ENCODE results near the gene SIRPG. TPM values are rescaled to one million over a fixed set of nuclear protein-coding genes. Genes with fewer than 3 reads are reported as not detected.

SIRPG gene
- total and polyA plus RNA-seq, 12 donors = 0.10 to 1.9 TPM; not detected in 10

DNA sequence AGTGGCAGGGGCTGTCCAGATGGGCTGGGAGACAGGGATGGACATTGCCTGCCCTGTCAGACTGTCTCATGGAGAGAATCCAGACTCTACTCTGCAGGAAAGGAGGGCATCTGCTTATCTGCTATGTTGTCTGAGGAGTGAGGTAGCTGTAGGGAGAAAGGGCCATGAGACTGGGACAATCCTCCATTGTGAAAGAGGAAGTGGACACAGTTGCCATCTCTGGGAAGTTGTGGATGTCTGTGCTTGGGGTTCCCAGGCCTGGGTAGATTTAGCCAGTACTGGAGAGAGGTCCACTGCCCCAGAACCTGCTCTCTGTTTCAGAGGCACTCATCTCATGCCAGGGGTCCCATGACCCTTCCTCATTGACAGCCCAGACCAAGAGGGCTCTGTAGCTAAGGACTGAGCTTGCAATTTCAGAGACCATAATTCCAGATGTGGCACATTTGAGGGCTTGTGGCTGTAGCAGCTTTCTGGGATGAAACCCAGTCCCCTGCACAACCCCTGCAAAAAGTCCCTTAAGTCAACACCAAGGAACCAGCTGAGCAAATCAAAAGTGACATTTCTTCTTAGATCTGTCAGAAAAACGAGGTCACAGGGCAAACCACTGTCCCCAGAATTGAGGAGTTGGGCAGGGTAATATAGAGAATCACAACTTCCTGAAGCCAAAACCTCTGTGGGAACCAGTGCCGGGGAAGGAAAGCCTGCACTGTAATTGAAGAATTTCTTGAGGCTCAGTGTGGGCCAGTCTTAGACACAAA, 4.1 kb upstream of the SIRPG start:
- WGBS, 2 donors = 44 to 53% methylated on average over 2 of the region's 2 CpGs

DNA sequence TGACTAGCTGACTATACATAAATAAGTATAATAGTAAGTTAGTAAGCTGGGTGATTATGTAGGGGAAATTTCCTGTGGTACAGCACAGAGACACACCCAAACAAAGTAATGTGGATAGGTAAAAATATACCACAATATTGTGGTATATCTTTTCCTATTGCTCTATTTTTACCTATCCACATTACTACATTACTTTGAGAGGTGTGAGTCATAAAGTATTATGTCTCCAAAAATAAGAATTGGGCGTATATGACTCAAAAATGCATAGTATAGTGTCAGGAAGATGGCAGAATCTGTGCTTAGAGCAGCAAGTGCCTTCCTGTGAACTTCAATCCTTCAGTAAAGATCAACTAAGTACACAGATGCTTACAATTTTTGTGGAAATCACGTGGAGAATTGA, 2.7 kb upstream of the SIRPG start:
- Histone ChIP-seq H3K4me3 (no peak overlapping the region), H3K9me3 (no peaks in the 10 kb centered on the region), H3K27me3 (peaks cover 0 to 32% (median 18%) of the 10 kb centered on the region in 7 donors), H3K4me1 (peaks cover 0 to 29% (median 0%) of the 10 kb centered on the region in 9 donors), H3K27ac (no peak overlapping the region), H3K36me3 (no peaks in the 10 kb centered on the region)
- 40 to 42% methylated on average over 2 of the region's 2 CpGs for WGBS, 2 donors
- no peak for ATAC-seq
- TF ChIP-seq, protein P1, sequence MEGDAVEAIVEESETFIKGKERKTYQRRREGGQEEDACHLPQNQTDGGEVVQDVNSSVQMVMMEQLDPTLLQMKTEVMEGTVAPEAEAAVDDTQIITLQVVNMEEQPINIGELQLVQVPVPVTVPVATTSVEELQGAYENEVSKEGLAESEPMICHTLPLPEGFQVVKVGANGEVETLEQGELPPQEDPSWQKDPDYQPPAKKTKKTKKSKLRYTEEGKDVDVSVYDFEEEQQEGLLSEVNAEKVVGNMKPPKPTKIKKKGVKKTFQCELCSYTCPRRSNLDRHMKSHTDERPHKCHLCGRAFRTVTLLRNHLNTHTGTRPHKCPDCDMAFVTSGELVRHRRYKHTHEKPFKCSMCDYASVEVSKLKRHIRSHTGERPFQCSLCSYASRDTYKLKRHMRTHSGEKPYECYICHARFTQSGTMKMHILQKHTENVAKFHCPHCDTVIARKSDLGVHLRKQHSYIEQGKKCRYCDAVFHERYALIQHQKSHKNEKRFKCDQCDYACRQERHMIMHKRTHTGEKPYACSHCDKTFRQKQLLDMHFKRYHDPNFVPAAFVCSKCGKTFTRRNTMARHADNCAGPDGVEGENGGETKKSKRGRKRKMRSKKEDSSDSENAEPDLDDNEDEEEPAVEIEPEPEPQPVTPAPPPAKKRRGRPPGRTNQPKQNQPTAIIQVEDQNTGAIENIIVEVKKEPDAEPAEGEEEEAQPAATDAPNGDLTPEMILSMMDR (IDR thresholded peaks at IDR 0.05) = no peak
- no peak for DNase-seq
- intact Hi-C loops (cut with DNase I) = no loop called here

More for the DNA sequence above, 4.1 kb upstream of the SIRPG start:
- Histone ChIP-seq H3K9me3 (no peaks in the 10 kb centered on the region), H3K4me3 (no peak overlapping the region), H3K27me3 (peaks cover 0 to 33% (median 18%) of the 10 kb centered on the region in 7 donors), H3K4me1 (peaks cover 0 to 29% (median 0%) of the 10 kb centered on the region in 9 donors), H3K27ac (peak overlapping the region in 1 of 10 donors; percentile 45), H3K36me3 (no peaks in the 10 kb centered on the region)
- intact Hi-C loops (cut with DNase I) = no loop called here
- ATAC-seq = no peak
- TF ChIP-seq, protein P1 (IDR thresholded peaks at IDR 0.05) = no peak
- no peak for DNase-seq

DNA sequence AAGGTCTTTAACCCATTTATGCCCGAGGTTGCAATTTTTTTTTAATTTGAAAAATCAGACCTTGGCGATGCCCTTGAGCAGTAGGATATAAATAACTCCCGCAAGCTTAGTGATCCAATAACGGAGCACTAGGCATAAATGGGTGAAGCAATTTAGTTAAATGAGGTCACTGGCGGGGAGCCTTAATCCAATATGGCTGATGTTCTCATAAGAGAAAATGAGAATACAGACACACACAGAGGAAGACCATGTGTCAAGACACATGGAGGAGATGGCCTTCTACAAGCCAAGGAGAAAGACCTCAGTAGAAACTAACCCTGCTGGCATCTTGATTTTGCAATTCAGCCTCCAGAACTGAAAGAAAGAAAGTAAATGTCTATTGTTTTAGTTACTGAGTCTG, 735 bp downstream of the SIRPG start:
- H3K4me3 ChIP-seq = peak overlapping the region in 1 of 10 donors; percentile 34
- peaks cover 0 to 24% (median 12%) of the 10 kb centered on the region in 7 donors for H3K27me3 ChIP-seq

DNA sequence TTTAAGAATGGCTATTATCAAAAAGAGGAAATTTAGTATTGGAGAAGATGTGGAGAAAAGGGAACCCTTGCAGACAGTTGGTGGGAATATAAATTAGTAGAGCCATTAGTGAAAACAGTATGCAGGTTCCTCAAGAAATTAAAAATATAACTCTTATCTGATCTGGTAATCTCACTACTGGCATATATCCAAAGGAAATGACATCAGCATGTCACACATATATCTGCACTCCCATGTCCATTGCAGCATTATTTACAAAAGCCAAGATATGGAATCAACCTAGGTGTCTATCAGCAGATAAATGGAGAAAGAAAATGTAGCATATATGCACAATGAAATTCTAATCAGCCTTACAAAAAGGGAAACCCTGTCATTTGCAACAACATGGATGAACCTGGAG, 2.6 kb downstream of the SIRPG start:
- intact Hi-C loops (cut with DNase I) = no loop called here
- ATAC-seq = no peak

More for the DNA sequence above, 735 bp downstream of the SIRPG start:
- no peak for ATAC-seq
- H3K4me1 ChIP-seq = peaks cover 0 to 23% (median 0%) of the 10 kb centered on the region in 9 donors
- peak overlapping the region in 1 of 10 donors; percentile 78 for H3K27ac ChIP-seq
- 73 to 87% methylated on average over 5 of the region's 5 CpGs for whole genome bisulfite sequencing, 2 donors
- no peaks in the 10 kb centered on the region for H3K36me3 ChIP-seq
- intact Hi-C loops (cut with DNase I) = no loop called here
- TF ChIP-seq, protein P1 (IDR thresholded peaks at IDR 0.05) = no peak
- H3K9me3 ChIP-seq = peaks cover 0 to 7% (median 0%) of the 10 kb centered on the region in 11 donors
- DNase-seq = no peak

More for the DNA sequence above, 2.6 kb downstream of the SIRPG start:
- no peak for DNase-seq
- Histone ChIP-seq H3K4me3 (peak overlapping the region in 1 of 10 donors; percentile 0), H3K27ac (no peak overlapping the region), H3K36me3 (no peaks in the 10 kb centered on the region), H3K4me1 (peaks cover 0 to 22% (median 0%) of the 10 kb centered on the region in 9 donors), H3K27me3 (peaks cover 0 to 15% (median 5%) of the 10 kb centered on the region in 7 donors), H3K9me3 (peaks cover 0 to 7% (median 0%) of the 10 kb centered on the region in 11 donors)
- TF ChIP-seq, protein P1 (IDR thresholded peaks at IDR 0.05) = no peak

Data from heart right ventricle (tissue), 16 donors.